ENCODE measurements around the gene CACNA1I.

GRCh38 chr22:39527481-39527961 is 43.0 kb upstream of the CACNA1I start:
- TF ChIP-seq POLR2A (IDR thresholded peaks at IDR 0.05) (no peak), CTCF (IDR thresholded peaks at IDR 0.05 in 8 of 11, conservative IDR thresholded peaks at IDR 0.05 in 3 of 11) (no peak), POLR2AphosphoS5 (IDR thresholded peaks at IDR 0.05) (peak in 1 of 3 donors; percentile 24)

All from spleen (tissue), 7 donors.